ENCODE data around the gene ABCC2.
"Not testable (repeated sequence)": the region's sequence is repeated elsewhere in the genome, so short reads cannot be mapped to it uniquely, and the experiment has no call there.

ABCC2 gene

DNA sequence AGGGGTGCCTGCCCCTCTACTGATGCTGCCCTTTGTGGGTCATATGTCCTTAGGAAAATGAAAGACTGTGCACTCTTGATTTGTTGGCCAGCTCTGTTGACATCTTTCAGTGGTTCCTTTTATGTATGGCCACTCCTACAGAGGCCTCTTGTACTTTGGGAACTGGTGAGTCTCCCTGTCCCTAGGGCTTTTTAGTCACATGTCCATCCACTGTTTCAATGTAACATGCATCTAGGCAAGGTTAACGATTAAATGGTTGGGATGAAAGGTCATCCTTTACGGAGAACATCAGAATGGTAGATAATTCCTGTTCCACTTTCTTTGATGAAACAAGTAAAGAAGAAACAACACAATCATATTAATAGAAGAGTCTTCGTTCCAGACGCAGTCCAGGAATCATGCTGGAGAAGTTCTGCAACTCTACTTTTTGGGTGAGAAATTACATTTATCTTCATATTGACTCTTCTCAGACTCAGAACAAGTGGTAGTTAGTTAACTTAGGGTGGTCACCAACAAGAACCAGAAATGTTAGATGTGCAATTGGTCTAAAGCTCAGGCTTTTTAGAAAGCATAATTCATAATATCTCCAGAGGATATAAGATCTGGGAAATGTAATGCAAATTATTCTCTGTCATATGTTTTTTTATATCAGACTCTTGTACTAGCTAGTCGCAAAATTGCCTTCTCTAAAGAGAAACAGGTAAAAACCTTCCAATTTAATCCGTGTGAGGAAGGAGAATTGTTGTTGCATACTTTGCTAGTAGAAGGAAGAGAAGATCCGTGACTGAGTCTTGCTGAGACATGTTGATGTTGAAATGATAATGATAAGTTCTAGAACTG lies at the start of gene ABCC2:
Gene ABCC2 (plus strand): TSS at position 194 of the 840 bp plus-strand sequence. CDS start 205 bp downstream, at position 399.
- no peak for DNase-seq

- no peak for DNase-seq
Measured at GRCh38 chr10:99733366-99733765, 49.1 kb upstream of the ABCC2 start.

GRCh38 chr10:99734111-99734510 lies 48.3 kb upstream of the ABCC2 start:
- not testable (repeated sequence) for DNase-seq

GRCh38 chr10:99740260-99740659 lies 42.2 kb upstream of the ABCC2 start:
- no peak for DNase-seq

DNA sequence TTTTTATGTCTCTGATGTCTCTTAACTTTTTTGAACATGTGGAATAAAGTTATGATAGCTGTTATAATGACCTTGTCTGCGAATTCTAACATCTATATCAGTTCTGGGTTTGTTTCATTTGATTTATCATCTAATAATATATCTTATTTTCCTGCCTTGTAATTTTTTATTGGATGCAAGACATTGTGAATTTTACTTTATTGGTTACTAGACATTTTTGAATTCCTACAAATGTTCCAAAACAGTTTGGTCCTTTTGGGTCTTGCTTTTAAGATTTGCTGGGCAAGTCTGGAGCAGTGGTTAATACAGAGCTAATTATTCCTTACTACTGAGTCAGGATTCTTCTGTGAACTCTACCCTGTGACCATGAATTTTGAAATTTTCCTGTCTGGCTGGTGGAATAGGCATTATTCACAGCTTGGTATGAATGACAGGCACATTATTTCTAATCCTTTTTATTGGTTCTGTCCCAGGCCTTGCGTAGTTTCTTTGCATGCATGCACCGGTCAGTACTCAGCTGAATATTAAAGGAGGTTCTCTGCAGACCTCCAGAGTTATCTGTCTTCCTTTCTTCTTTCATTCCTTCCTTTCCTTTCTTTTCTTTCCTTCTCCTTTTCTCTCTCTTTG lies 41.4 kb upstream of the ABCC2 start:
- no peak for DNase-seq

- no peak for DNase-seq
Measured at GRCh38 chr10:99742254-99742653, 40.2 kb upstream of the ABCC2 start.

- no peak for DNase-seq
Measured at GRCh38 chr10:99742701-99743100, 39.7 kb upstream of the ABCC2 start.

DNA sequence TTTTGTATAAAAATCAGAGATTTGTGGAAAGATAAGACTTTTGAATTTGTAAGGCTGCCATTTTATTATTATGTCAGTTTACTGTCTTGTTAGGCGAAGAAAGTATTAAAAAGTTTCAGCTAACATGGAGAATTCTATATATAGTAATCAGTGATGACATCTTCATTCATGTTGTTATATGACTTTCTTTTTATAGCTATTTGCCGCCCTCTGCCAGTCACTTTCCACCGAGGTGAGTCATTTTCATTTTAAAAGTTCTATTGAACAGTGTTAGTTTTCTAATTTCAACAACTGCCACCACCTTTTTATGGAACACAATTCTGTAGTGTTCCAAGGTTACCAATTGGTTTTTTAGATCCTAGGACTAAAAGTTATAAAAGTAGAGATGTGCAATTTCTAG lies 38.6 kb upstream of the ABCC2 start:
- DNase-seq: no peak

DNA sequence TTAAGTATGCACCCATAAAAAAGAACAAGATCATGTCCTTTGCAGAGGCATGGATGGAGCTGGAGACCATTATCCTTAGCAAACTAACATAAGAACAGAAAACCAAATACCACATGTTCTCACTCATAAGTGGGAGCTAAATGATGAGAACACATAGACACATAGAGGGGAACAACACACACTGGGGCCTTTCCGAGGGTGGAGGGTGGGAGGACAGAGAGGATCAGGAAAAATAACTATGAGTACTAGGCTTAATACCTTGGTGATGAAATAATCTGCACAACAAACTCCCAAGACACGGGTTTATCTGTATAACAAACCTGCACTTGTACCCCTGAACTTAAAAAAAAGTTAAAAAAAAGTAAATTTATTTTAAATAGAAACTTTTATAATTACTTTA lies 36.3 kb upstream of the ABCC2 start:
- DNase-seq: not testable (repeated sequence)

- no peak for DNase-seq
Measured at GRCh38 chr10:99748823-99749451, 33.5 kb upstream of the ABCC2 start.

DNA sequence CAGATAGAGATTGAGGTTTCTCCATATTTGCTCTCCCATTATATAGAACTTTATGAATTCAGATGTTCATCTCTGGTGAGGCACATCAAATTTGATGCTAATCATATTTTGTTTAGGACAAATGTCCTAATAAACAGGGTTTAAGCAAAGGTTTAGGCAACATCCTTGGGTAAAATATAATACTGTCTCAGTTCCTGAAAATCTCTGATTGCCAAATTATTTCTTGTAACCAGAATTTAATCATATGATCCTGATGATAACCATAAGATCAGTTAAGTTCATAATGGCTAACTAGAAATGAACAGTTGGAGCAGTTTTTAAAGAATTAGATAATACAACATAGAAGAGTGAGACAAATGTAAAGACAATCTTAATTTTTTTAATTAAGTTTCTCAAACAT lies 31.8 kb upstream of the ABCC2 start:
- no peak for DNase-seq

DNA sequence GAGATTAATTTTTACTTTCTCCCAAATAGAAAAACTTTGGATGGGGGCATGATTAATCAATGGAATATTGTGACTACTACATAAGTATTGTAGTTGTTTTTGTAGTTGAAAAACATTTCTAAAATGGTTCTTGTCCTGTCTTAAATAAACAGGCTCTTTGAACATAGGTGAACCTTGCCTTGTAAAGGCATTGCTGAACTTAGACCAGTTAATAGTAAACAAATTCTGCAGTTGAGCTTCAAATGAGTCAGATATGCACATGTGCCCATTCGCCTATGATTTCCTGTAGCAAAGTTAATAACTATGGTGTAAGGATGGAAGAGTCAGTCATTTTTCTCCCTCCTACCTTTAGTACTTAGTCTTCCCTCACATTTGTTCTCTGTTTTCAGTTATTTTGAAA lies 27.8 kb upstream of the ABCC2 start:
- no peak for DNase-seq

- DNase-seq: no peak
Measured at GRCh38 chr10:99756159-99756558, 26.3 kb upstream of the ABCC2 start.

GRCh38 chr10:99758211-99758891 lies 24.1 kb upstream of the ABCC2 start:
- DNase-seq: no peak

- no peak for DNase-seq
Measured at GRCh38 chr10:99760321-99760720, 22.1 kb upstream of the ABCC2 start.

DNA sequence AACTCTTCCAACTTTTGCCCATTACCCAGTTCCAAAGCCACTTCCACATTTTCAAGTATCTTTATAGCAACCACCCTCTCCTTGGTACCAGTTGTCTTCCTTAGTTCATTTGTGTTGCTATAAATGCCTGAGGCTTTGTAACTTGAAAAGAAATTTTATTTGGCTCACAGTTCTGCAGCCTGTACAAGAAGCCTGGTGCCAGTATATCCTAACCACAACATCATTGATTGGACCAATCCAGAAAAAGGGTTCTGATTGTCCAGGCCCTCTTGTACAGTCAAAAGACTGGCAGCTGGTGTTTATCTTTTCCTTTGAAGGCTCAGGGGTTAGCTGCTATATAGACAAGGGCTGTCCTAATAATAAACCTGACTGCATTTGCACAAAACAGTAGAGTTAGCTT lies 21.1 kb upstream of the ABCC2 start:
- no peak for DNase-seq

GRCh38 chr10:99765672-99766301 lies 16.7 kb upstream of the ABCC2 start:
- no peak for DNase-seq

- no peak for DNase-seq
Measured at GRCh38 chr10:99766302-99766681, 16.1 kb upstream of the ABCC2 start.

- DNase-seq: no peak
Measured at GRCh38 chr10:99767901-99768300, 14.5 kb upstream of the ABCC2 start.

DNA sequence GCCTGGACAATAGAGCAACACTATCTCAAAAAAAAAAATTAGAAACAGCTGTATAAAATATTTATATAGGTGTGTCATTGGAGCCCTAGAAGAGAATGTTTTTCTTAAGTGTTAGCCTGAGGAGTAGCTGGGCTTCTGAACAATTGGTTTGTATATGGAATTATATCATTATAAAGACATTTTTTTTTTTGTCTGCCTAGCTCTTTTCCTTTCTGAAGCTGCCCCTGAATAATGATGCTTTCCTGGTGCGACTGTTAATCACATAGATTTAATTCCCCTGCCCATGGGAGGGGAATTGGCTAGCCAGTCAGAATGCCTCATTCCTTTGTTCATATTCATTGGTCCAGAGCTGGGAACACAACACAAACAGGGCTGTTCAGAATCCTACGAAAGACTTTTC lies 13.9 kb upstream of the ABCC2 start:
- no peak for DNase-seq

- no peak for DNase-seq
Measured at GRCh38 chr10:99769706-99770105, 12.7 kb upstream of the ABCC2 start.

GRCh38 chr10:99770408-99771045 lies 11.9 kb upstream of the ABCC2 start:
- no peak for DNase-seq

Measured in activated CD8-positive, alpha-beta memory T cell treated with anti-CD3 and anti-CD28 coated beads, Interleukin-2, amount 50 U/mL, for 4 hours (primary cell).